Midbrain (tissue), 1 donor: ENCODE results near the gene PKMYT1.
A peak's percentile ranks its signal among the peaks of the same experiment; 100 is the strongest.

Experiments
- DNase-seq: peaks from one replicate; lab custom pipeline; 2025; lab: John Stamatoyannopoulos, UW

The PKMYT1 gene

GRCh38 chr16:2980227-2981176 lies at the start of gene PKMYT1:
Gene PKMYT1, minus strand, starts transcription at chr16:2980446. Its CDS starts 789 bp downstream, at chr16:2979657.
- DNase-seq, result peak; percentile 89

- no peak for DNase-seq
Measured at GRCh38 chr16:3029491-3030221, 49.4 kb upstream of the PKMYT1 start.

- DNase-seq, result no peak
Measured at GRCh38 chr16:3028716-3029319, 48.6 kb upstream of the PKMYT1 start.

GRCh38 chr16:3027983-3028715 lies 47.9 kb upstream of the PKMYT1 start:
- DNase-seq, result peak; percentile 57

GRCh38 chr16:3027489-3027795 lies 47.2 kb upstream of the PKMYT1 start:
- DNase-seq, result no peak

GRCh38 chr16:3026609-3027488 lies 46.6 kb upstream of the PKMYT1 start:
- no peak for DNase-seq

GRCh38 chr16:3026003-3026378 lies 45.7 kb upstream of the PKMYT1 start:
- DNase-seq, result no peak

GRCh38 chr16:3025032-3026002 lies 45.1 kb upstream of the PKMYT1 start:
- DNase-seq, result no peak

GRCh38 chr16:3023669-3024478 lies 43.6 kb upstream of the PKMYT1 start, which contains the start of the genes HCFC1R1 and THOC6:
Gene HCFC1R1, minus strand, starts transcription at chr16:3023942. Its CDS starts 1 bp downstream, at chr16:3023941.
Gene THOC6, plus strand, starts transcription at chr16:3024035. Its CDS starts 292 bp downstream, at chr16:3024327.
- peak; percentile 98 for DNase-seq

- DNase-seq, result peak; percentile 50
Measured at GRCh38 chr16:3023415-3023668, 43.1 kb upstream of the PKMYT1 start.

GRCh38 chr16:3022684-3023414 lies 42.6 kb upstream of the PKMYT1 start:
- no peak for DNase-seq

GRCh38 chr16:3022208-3022683 lies 42.0 kb upstream of the PKMYT1 start:
- no peak for DNase-seq

GRCh38 chr16:3021449-3022207 lies 41.4 kb upstream of the PKMYT1 start:
- peak; percentile 19 for DNase-seq

- DNase-seq, result peak; percentile 26
Measured at GRCh38 chr16:3020604-3021448, 40.6 kb upstream of the PKMYT1 start.

- DNase-seq, result peak; percentile 17
Measured at GRCh38 chr16:3020247-3020603, 40.0 kb upstream of the PKMYT1 start, which contains the start of gene TNFRSF12A. Gene TNFRSF12A, plus strand, starts transcription at chr16:3020368. Its CDS starts 30 bp downstream, at chr16:3020398.

GRCh38 chr16:3019594-3020246 lies 39.5 kb upstream of the PKMYT1 start:
- no peak for DNase-seq
